Activated naive CD8-positive, alpha-beta T cell (primary cell): ENCODE measurements around the gene SMCO2.

Experiments
- H3K27ac Mint-ChIP-seq: one replicate; pipeline ENCODE4 v1.8.0; 2021; ENCODE audit warnings: mixed read lengths
- H3K27me3 Mint-ChIP-seq: one replicate; pipeline ENCODE4 v1.8.0; 2021; ENCODE audit warnings: mixed read lengths
- H3K36me3 Mint-ChIP-seq: one replicate; pipeline ENCODE4 v1.8.0; 2021; ENCODE audit warnings: mixed read lengths
- H3K4me1 Mint-ChIP-seq: one replicate; pipeline ENCODE4 v1.8.0; 2021; ENCODE audit warnings: low read depth, mixed read lengths
- H3K4me3 Mint-ChIP-seq: one replicate; pipeline ENCODE4 v1.8.0; 2021; ENCODE audit warnings: mild to moderate bottlenecking, mixed read lengths
- H3K9me3 Mint-ChIP-seq: one replicate; pipeline ENCODE4 v1.8.0; 2021; ENCODE audit warnings: low read depth, mixed read lengths

The SMCO2 gene

GRCh38 chr12:27436768-27437167, 9.8 kb upstream of the SMCO2 start:
- Mint-ChIP-seq H3K27me3 (peaks cover 7% of the 10 kb centered on the region), H3K4me3 (no peak overlapping the region), H3K4me1 (peaks cover 10% of the 10 kb centered on the region), H3K27ac (no peak overlapping the region), H3K36me3 (no peaks in the 10 kb centered on the region), H3K9me3 (no peaks in the 10 kb centered on the region)

GRCh38 chr12:27437839-27438238, 8.7 kb upstream of the SMCO2 start:
- no peak overlapping the region for H3K27ac Mint-ChIP-seq
- no peaks in the 10 kb centered on the region for H3K9me3 Mint-ChIP-seq
- peaks cover 7% of the 10 kb centered on the region for H3K27me3 Mint-ChIP-seq
- H3K4me3 Mint-ChIP-seq = no peak overlapping the region
- peaks cover 10% of the 10 kb centered on the region for H3K4me1 Mint-ChIP-seq
- no peaks in the 10 kb centered on the region for H3K36me3 Mint-ChIP-seq

DNA sequence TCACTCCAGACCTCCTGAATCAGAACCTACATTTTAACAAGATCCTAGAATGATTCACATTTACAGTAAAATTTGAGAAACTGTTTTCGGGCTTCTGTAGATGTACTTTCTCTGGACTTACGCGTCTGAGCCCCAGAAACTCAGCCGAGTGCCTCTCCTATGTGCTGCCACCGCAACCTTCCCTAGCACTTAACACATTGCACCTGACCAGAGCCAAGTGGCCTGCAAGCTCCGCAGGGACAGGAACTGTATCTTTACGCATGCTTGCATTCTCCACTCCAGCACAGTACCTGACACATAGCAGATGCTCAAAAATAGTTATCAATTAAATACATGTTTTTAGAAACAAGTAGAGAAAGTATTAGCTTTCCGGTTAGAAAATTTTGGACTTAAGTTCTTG, 1.2 kb downstream of the SMCO2 start:
- H3K27ac Mint-ChIP-seq = no peak overlapping the region
- H3K9me3 Mint-ChIP-seq = peaks cover 4% of the 10 kb centered on the region

DNA sequence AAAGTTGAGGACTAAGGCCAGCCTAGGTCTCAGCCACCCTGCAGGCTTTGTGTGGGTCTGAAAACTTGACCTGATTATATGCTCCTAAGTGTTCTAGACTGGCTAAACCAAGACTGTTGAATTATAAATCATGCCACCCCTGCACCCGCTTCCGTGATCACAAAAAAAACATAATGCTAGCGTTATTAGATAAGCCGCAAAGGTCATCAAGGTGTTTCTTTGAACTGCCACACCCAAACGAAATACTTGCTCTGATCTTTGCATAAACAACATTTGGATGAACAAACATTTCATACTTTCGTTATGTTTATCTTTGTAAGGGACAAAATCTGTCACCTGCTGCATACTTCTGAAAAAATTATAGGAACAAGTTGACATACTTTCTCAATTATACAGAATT, 2.5 kb downstream of the SMCO2 start:
- Mint-ChIP-seq H3K36me3 (no peaks in the 10 kb centered on the region), H3K27me3 (peaks cover 4% of the 10 kb centered on the region), H3K27ac (no peak overlapping the region), H3K9me3 (peaks cover 4% of the 10 kb centered on the region), H3K4me3 (no peak overlapping the region), H3K4me1 (no peaks in the 10 kb centered on the region)

More for the DNA sequence above, 1.2 kb downstream of the SMCO2 start:
- peaks cover 2% of the 10 kb centered on the region for H3K27me3 Mint-ChIP-seq
- H3K36me3 Mint-ChIP-seq = no peaks in the 10 kb centered on the region
- H3K4me3 Mint-ChIP-seq = no peak overlapping the region
- H3K4me1 Mint-ChIP-seq = no peaks in the 10 kb centered on the region

GRCh38 chr12:27449893-27450534, 3.5 kb downstream of the SMCO2 start:
- H3K36me3 Mint-ChIP-seq = no peaks in the 10 kb centered on the region
- peaks cover 4% of the 10 kb centered on the region for H3K27me3 Mint-ChIP-seq
- no peaks in the 10 kb centered on the region for H3K4me1 Mint-ChIP-seq
- peaks cover 4% of the 10 kb centered on the region for H3K9me3 Mint-ChIP-seq
- no peak overlapping the region for H3K27ac Mint-ChIP-seq
- no peak overlapping the region for H3K4me3 Mint-ChIP-seq

GRCh38 chr12:27451036-27451825, 4.7 kb downstream of the SMCO2 start:
- Mint-ChIP-seq H3K4me1 (no peaks in the 10 kb centered on the region), H3K27me3 (peaks cover 4% of the 10 kb centered on the region), H3K27ac (no peak overlapping the region), H3K36me3 (no peaks in the 10 kb centered on the region), H3K9me3 (peaks cover 4% of the 10 kb centered on the region), H3K4me3 (no peak overlapping the region)

GRCh38 chr12:27453421-27453820, 6.9 kb downstream of the SMCO2 start:
- Mint-ChIP-seq H3K27me3 (peaks cover 4% of the 10 kb centered on the region), H3K27ac (no peak overlapping the region), H3K9me3 (no peaks in the 10 kb centered on the region), H3K4me1 (no peaks in the 10 kb centered on the region), H3K36me3 (no peaks in the 10 kb centered on the region), H3K4me3 (no peak overlapping the region)

- H3K4me1 Mint-ChIP-seq = peaks cover 9% of the 10 kb centered on the region
Observed at GRCh38 chr12:27455589-27455988, 9.1 kb downstream of the SMCO2 start.

DNA sequence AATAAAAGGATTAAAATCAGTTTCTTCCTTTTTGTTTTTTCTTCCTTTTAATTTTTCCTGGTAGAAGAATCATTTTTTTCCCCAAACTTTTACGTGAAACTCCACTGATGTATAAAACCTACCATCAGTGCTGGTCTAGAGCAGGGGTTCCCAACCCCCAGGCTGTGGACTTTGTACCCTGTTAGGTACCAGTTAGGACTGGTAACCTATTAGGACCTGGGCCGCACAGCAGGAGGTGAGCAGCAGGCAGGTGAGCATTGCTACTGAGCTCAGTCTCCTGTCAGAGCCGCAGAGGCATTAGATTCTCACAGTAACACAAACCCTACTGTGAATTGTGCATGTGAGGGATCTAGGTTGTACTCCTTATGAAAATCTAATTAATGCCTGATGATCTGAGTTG, 10.1 kb downstream of the SMCO2 start:
- Mint-ChIP-seq H3K27me3 (peaks cover 4% of the 10 kb centered on the region), H3K4me1 (peaks cover 16% of the 10 kb centered on the region), H3K36me3 (peaks cover 2% of the 10 kb centered on the region), H3K9me3 (no peaks in the 10 kb centered on the region), H3K4me3 (no peak overlapping the region), H3K27ac (no peak overlapping the region)

More at GRCh38 chr12:27455589-27455988, 9.1 kb downstream of the SMCO2 start:
- Mint-ChIP-seq H3K9me3 (no peaks in the 10 kb centered on the region), H3K27ac (no peak overlapping the region), H3K4me3 (no peak overlapping the region), H3K36me3 (peaks cover 2% of the 10 kb centered on the region), H3K27me3 (peaks cover 4% of the 10 kb centered on the region)

DNA sequence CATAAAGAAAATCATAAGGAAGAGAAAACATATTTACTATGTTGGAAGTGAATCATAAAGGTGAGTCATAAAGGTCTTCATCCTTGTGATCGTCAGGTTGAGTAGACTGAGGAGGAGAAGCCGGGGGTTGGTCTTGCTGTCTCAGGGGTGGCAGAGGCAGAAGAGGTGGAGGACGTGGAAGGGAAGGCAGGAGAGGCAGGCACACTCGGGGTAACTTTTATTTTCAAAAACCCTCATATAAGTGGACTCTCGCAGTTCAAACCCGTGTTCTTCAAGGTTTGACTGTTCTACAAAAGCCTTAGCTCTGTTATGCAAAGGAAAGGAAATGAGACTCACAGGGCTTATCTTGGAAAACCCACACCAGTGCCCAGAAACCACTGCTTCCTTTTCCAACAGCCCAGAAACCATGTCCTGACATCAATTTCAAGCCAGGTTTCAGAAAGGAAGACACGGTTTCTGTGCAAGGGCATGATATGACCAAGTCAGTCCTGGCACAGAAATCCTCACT, 14.0 kb downstream of the SMCO2 start:
- Mint-ChIP-seq H3K9me3 (no peaks in the 10 kb centered on the region), H3K4me1 (peaks cover 28% of the 10 kb centered on the region), H3K27me3 (no peaks in the 10 kb centered on the region), H3K4me3 (peak overlapping the region; percentile 49), H3K36me3 (peaks cover 2% of the 10 kb centered on the region), H3K27ac (peak overlapping the region; percentile 47)

GRCh38 chr12:27462151-27462694, 15.7 kb downstream of the SMCO2 start:
- no peak overlapping the region for H3K27ac Mint-ChIP-seq
- H3K4me3 Mint-ChIP-seq = no peak overlapping the region
- H3K27me3 Mint-ChIP-seq = no peaks in the 10 kb centered on the region
- peaks cover 2% of the 10 kb centered on the region for H3K36me3 Mint-ChIP-seq
- H3K4me1 Mint-ChIP-seq = peaks cover 28% of the 10 kb centered on the region
- no peaks in the 10 kb centered on the region for H3K9me3 Mint-ChIP-seq

DNA sequence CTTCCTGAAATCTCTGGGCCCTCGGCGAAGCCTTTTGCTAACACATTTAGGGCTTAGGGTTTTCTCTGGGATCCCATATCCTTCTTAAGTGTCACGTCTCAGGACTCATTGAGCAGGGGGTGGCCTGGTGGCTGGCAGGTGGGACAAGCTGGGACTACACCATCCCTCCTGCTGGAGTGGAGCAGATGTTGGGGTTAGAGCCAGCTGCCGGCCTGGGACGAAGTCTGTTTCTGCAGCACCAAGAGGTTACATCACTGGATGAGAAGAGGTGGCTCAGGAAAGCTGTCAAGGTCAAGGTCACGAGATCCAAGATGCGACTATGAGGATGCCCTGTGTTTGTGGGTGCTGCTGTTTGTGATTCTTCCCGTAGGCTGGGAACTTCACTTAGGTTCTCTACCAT, 16.3 kb downstream of the SMCO2 start:
- H3K27me3 Mint-ChIP-seq = no peaks in the 10 kb centered on the region
- H3K4me1 Mint-ChIP-seq = peaks cover 29% of the 10 kb centered on the region
- peaks cover 2% of the 10 kb centered on the region for H3K36me3 Mint-ChIP-seq
- no peak overlapping the region for H3K4me3 Mint-ChIP-seq
- no peak overlapping the region for H3K27ac Mint-ChIP-seq
- H3K9me3 Mint-ChIP-seq = no peaks in the 10 kb centered on the region

GRCh38 chr12:27463511-27464219, 17.1 kb downstream of the SMCO2 start:
- H3K36me3 Mint-ChIP-seq = peaks cover 2% of the 10 kb centered on the region
- no peaks in the 10 kb centered on the region for H3K9me3 Mint-ChIP-seq
- H3K27ac Mint-ChIP-seq = no peak overlapping the region
- H3K4me3 Mint-ChIP-seq = no peak overlapping the region
- no peaks in the 10 kb centered on the region for H3K27me3 Mint-ChIP-seq
- peaks cover 30% of the 10 kb centered on the region for H3K4me1 Mint-ChIP-seq

DNA sequence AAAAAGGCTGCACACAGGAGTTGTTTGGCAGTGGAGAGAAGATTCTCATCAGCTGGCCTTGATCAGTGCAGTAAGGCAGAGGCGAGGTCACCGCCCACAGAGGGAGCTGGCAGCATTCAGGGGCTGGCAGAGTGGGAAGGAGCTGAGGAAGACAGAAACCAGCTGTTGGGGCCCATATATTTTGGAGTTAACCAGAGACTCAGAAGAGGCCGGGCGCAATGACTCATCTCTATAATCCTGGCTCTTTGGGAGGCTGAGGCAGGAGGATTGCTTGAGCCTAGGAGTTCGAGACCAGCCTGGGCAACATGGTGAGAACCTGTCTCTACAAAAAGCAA, 17.7 kb downstream of the SMCO2 start:
- no peaks in the 10 kb centered on the region for H3K27me3 Mint-ChIP-seq
- H3K4me1 Mint-ChIP-seq = peaks cover 32% of the 10 kb centered on the region
- peaks cover under 1% of the 10 kb centered on the region for H3K36me3 Mint-ChIP-seq
- no peaks in the 10 kb centered on the region for H3K9me3 Mint-ChIP-seq
- no peak overlapping the region for H3K27ac Mint-ChIP-seq
- H3K4me3 Mint-ChIP-seq = no peak overlapping the region

GRCh38 chr12:27467641-27468040, 21.1 kb downstream of the SMCO2 start:
- no peaks in the 10 kb centered on the region for H3K27me3 Mint-ChIP-seq
- no peaks in the 10 kb centered on the region for H3K36me3 Mint-ChIP-seq
- no peak overlapping the region for H3K4me3 Mint-ChIP-seq
- H3K4me1 Mint-ChIP-seq = peaks cover 17% of the 10 kb centered on the region
- no peaks in the 10 kb centered on the region for H3K9me3 Mint-ChIP-seq
- no peak overlapping the region for H3K27ac Mint-ChIP-seq
